AG04450 (cell line): Measurements from ENCODE around the gene SLC25A5. TPM values are rescaled to one million over a fixed set of nuclear protein-coding genes. Genes with fewer than 3 reads are reported as not detected.

ENCODE experiments used
- CTCF ChIA-PET: fragments of 300-600, 350-600 bp; formaldehyde crosslinking; extraction: SDS; loops from one replicate; lab custom pipeline; 2022; ENCODE audit warnings: antibody characterized with exemption, inconsistent platforms; lab: Charles Lee
- POLR2A ChIA-PET: fragments of 350-600 bp; formaldehyde crosslinking; extraction: SDS; loops from one replicate; lab custom pipeline; 2021; ENCODE audit warnings: antibody characterized with exemption, inconsistent platforms; lab: Yijun Ruan, JAX
- DNase-seq: peaks from one replicate; pipeline ENCODE4 v3.0.0-alpha.2; 2011; ENCODE audit warnings: low read depth, low spot score
- H3K27ac ChIP-seq: one replicate; pipeline ENCODE4 v1.5.1; 2012; ENCODE audit warnings: low read depth, low read length, control low read depth
- H3K27me3 ChIP-seq: one replicate; pipeline ENCODE4 v1.6.0; 2012; ENCODE audit warnings: low read length; ENCODE audit not compliant: control insufficient read depth, insufficient read depth
- H3K4me3 ChIP-seq: 2 replicates; pipeline ENCODE4 v1.5.1; 2011; ENCODE audit warnings: mild to moderate bottlenecking, low read depth, low read length, control low read depth
- H3K9me3 ChIP-seq: 2 replicates; pipeline ENCODE4 v1.5.1; 2012; ENCODE audit warnings: low read length; ENCODE audit not compliant: control insufficient read depth, insufficient read depth
- polyA plus RNA-seq: library from polyadenylated mRNA; depleted of rRNA; stranded (reverse); fragments of >200 nt; gene quantifications from 2 replicates; pipeline ENCODE4 v1.2.3, GENCODE V29; 2011; rRNA removed
- small RNA-seq: library from RNA; depleted of rRNA; stranded (forward); fragments of <200 nt; gene quantifications from one replicate; pipeline ENCODE3, GENCODE V24; 2012; ENCODE audit warnings: low read depth; ENCODE audit not compliant: insufficient read length
- TF ChIP-seq, protein P1 (sequence below): IDR thresholded peaks from 2 replicates; pipeline ENCODE4 v1.5.1; 2011; ENCODE audit warnings: low read depth, low read length, control low read depth, inconsistent platforms

The SLC25A5 gene
- polyA plus RNA-seq, 1 experiment = 227 TPM

DNA sequence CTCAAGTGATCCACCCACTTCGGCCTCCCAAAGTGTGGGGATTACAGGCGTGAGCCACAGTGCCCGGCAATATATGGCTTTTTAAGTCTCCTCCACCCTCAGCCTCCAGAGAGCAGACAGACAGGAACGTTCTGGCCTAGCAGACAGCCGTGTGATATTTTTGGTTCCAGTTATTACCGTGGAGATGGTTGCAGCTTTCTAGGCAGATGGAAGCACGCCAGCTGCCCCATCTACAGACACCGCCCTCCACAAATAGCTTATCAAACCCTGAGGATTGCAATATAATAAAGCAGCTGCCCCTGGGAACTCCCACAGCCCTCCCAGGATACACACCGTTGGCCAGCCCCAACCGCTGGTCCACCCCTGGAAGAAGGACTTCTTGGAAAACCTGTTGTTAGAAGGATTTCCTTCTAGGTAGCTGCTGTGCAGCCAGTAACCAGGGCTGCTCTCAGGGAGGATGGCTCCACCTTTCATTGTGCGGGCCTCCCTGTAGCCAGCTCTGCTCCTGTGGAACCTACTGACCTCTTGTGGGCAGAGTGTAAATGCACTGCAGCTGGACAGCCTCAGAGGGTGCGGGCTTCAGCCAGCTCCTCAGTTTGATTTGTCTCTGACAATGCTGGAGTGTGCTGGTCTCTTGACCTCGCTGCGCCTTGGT lies 44.0 kb downstream of the SLC25A5 start:
- no peaks in the 10 kb centered on the region for H3K9me3 ChIP-seq
- no peaks in the 10 kb centered on the region for H3K27me3 ChIP-seq
- TF ChIP-seq, protein P1, sequence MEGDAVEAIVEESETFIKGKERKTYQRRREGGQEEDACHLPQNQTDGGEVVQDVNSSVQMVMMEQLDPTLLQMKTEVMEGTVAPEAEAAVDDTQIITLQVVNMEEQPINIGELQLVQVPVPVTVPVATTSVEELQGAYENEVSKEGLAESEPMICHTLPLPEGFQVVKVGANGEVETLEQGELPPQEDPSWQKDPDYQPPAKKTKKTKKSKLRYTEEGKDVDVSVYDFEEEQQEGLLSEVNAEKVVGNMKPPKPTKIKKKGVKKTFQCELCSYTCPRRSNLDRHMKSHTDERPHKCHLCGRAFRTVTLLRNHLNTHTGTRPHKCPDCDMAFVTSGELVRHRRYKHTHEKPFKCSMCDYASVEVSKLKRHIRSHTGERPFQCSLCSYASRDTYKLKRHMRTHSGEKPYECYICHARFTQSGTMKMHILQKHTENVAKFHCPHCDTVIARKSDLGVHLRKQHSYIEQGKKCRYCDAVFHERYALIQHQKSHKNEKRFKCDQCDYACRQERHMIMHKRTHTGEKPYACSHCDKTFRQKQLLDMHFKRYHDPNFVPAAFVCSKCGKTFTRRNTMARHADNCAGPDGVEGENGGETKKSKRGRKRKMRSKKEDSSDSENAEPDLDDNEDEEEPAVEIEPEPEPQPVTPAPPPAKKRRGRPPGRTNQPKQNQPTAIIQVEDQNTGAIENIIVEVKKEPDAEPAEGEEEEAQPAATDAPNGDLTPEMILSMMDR = peak; percentile 66
- POLR2A ChIA-PET = interaction anchor here (0.7 to 1.0 kb wide), 2 partner anchors 30 to 62 kb away, joined by 3 read pairs; no protein-coding TSS in a partner anchor
- CTCF ChIA-PET = interaction anchor here (0.5 to 2.3 kb wide), 18 partner anchors 9 to 279 kb away, joined by 3 to 62 read pairs (median 6); partner anchors contain the start of genes RPL39 and UBE2A
- H3K4me3 ChIP-seq = no peak overlapping the region
- peak; percentile 18 for DNase-seq
- H3K27ac ChIP-seq = no peak overlapping the region

DNA sequence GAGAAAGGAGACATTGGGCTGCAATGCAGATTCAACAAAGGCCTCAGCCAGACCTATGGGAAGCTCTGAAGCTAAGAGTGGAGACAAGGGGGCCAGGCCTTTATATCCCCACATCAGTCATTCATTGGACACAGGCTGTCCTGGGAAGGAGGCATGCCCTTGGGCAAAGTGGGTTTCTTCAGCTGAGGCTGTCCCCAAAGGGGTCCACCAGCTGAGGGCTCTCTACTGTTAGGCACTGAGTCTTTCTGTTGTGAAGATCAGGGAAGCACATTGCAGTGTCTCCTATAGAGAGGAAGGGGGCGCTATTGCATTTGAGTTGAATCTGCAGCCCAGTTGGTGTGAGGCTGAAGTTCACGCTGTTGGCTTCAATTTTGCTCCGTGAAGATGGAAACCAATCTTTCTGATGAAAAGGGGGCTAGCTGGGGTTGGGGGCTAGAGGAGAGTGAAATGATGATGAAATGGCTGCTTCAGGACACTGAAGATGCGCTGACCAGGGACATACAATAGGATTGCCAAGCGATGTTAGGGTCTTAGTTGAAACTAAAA lies 48.0 kb downstream of the SLC25A5 start:
- TF ChIP-seq, protein P1 = peak; percentile 79
- CTCF ChIA-PET = interaction anchor here (0.6 to 2.7 kb wide), 21 partner anchors 17 to 371 kb away, joined by 3 to 25 read pairs (median 4); partner anchors contain the start of genes NKRF and UBE2A
- H3K4me3 ChIP-seq = no peak overlapping the region
- POLR2A ChIA-PET = interaction anchor here (0.6 to 1.0 kb wide), 2 partner anchors 57 to 90 kb away, joined by 3 to 4 read pairs; partner anchors contain the start of gene NKRF
- no peaks in the 10 kb centered on the region for H3K27me3 ChIP-seq
- no peak overlapping the region for H3K27ac ChIP-seq
- H3K9me3 ChIP-seq = no peaks in the 10 kb centered on the region
- peak; percentile 30 for DNase-seq

DNA sequence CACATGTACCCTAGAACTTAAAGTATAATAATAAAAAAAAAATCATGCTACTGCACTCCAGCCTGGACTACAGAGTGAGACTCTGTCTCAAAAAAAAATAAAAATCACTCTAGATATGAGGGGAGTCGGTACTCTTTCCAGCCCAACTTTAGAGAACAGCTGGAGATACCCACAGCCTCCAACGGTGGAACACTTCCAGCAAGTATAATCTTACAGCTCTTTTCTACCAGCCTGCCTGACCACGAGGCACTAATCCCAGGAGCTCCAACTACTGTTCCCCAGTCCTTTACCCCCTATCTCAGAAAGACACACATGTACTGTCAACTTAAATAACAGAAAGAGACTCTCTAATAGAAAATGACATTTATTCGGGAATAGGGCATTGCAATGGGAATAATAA lies 50.1 kb downstream of the SLC25A5 start:
- H3K27me3 ChIP-seq = no peaks in the 10 kb centered on the region
- CTCF ChIA-PET = interaction anchor here (1.4 kb wide), 1 partner anchor 37 kb away, joined by 3 read pairs; no protein-coding TSS in a partner anchor
- H3K9me3 ChIP-seq = no peaks in the 10 kb centered on the region
- TF ChIP-seq, protein P1 = no peak
- DNase-seq = no peak
- no peak overlapping the region for H3K27ac ChIP-seq
- no peak overlapping the region for H3K4me3 ChIP-seq
- POLR2A ChIA-PET = no interaction called here

Small RNA genes within 50 kb of the gene (small RNA-seq; reads per million reads assigned to genes)
- gene RNU1-67P = 1.6 reads per million
- not detected for gene RNY3P16

Other genes starting within 250 kb of the SLC25A5 start
- 76.5 and 110 TPM in 2 replicates for gene PGRMC1, start 232.2 kb upstream of the SLC25A5 start, polyA plus RNA-seq
- gene SLC25A43, start 69.1 kb upstream of the SLC25A5 start, polyA plus RNA-seq = 8.5 and 8.6 TPM in 2 replicates
- 19.7 and 20.3 TPM in 2 replicates for gene STEEP1, start 97.0 kb downstream of the SLC25A5 start, polyA plus RNA-seq
- 54.2 and 66.5 TPM in 2 replicates for gene UBE2A, start 106.1 kb downstream of the SLC25A5 start, polyA plus RNA-seq
- gene NKRF, start 138.0 kb downstream of the SLC25A5 start, polyA plus RNA-seq = 5.0 and 6.4 TPM in 2 replicates
- 34.4 and 37.0 TPM in 2 replicates for gene SEPTIN6, start 224.7 kb downstream of the SLC25A5 start, polyA plus RNA-seq